GM15510 (cell line): Measurements from ENCODE around the gene TBL3.

Experiments used
- POLR2A ChIP-seq: IDR thresholded peaks from 3 replicates; pipeline ENCODE4 v1.6.1; 2011; ENCODE audit warnings: borderline replicate concordance; ENCODE audit not compliant: insufficient read length; ENCODE audit errors: extremely low read depth

The TBL3 gene

DNA sequence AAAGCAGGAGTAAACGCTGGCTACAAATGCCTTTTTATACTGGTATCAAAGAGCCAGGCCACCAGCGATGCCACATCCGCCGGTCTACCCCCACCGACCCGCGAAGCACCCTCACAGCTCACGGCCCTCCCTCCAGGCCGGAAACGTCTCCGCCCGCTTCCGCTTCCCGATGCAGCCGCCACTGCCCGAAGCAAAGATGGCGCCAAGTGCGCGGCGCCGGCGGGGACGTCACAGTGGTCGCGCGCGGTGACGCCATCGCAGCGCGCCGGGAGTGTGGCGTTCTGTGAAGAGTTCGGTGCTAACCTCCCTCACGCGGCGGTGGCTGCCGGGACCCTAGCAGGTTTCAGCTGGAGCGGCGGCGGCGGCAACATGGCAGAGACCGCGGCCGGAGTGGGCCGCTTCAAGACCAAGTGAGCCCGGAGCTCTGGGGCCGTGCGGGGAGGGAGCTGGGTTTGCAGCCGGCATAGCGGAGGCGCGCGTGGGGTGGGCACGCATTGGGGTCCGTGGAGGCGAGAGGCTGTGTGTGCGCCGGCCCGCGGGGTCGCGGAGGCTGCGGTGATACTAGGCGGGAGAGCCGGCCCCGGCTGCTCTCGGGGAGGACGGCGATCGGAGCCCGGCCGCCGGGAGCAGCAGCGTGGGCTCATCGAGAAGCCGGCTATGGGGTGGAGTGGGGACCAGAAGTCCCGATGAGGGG is at the start of gene TBL3:
TBL3 (plus strand) TSS at position 258 of the 694 bp plus-strand sequence; CDS start at position 370, 112 bp downstream.
- TF ChIP-seq POLR2A, result peak; percentile 95

DNA sequence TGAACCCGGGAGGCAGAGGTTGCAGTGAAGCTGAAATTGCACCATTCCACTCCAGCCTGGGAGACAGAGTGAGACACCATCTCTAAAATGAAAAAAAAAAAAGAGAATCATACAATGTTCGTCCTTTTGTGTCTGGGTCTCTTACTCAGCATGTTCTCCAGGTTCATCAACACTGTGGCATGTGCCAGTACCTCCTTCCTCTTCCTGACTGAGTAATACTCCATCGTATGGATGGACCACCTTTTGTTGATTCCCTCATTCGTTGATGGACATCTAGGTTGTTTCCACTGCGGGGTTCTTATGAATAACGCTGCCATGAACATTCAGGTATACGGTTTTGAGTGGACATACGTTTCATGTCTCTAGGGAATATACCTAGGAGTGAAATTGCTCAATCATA is 49.5 kb upstream of the TBL3 start:
- TF ChIP-seq POLR2A, result no peak

DNA sequence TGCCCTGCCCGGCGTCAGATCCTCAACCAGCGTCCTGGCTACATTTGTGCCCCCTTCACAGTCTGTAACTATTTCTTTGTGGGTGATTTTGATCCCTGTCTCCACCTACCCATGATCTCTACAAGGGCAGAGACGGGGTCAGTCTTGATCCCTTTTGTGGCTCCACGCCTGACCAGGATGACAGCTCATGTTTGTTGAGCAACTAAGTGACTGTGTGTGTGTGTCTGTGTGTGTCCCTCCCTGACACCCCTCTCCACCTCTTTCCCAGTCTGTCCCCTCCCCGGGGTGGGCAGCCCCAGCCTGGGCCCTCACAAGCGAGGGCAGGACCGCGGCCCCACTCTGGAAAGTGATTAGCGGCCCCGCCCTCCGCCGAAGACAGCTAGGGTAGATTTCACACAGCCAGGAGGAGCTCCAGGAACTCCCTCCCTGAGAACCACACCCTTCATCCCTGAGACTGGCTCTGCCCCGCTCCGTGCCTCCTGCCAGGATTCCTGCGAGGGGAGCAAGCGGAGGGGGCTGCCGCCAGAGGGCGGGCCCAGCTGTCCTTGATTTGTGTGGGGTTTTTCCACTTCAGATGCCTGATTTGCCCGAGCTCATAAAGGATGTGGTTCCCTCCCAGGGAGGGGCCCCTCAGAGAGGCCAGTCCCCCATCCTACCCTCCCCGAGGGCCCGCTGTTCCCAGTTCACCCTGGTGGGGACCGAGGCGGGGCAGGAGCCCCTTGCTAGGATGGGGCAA is 48.4 kb upstream of the TBL3 start:
- no peak for TF ChIP-seq POLR2A

DNA sequence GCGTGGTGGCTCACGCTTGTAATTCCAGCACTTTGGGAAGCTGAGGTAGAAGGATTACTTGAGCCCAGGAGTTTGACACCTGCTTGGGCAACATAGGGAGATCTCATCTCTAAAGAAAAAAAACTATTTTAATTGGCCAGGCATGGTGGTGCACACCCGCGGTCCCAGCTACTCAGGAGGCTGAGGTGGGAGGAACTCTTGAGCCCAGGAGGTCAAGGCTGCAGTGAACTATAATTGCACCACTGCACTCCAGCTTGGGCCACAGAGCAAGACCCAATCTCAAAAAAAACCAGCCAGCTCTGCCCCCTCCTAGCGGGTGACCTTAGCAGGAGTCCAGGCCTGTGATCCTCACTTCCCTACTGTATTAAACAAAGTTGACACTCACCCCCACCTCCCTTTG is 47.8 kb upstream of the TBL3 start:
- TF ChIP-seq POLR2A, result no peak

DNA sequence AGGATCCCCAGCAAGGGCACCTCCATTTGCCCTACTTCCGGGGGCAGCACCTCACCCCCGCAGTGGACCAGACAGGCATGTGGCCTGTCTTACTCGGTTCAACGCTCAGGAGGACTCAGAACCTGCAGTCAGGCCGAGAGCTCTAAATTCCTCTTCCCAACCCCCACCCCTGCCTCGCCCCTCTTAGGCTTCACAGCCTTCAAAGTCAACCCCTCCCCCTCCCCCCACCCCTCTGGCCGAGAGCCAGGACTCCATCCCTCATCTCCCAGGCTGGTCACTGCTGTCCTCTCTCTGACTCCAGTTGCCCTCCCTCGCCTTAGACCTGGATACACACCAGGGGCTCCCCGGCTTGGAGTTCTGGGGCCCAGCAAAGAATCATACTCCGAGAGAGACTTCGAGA is 45.6 kb upstream of the TBL3 start:
- no peak for TF ChIP-seq POLR2A

DNA sequence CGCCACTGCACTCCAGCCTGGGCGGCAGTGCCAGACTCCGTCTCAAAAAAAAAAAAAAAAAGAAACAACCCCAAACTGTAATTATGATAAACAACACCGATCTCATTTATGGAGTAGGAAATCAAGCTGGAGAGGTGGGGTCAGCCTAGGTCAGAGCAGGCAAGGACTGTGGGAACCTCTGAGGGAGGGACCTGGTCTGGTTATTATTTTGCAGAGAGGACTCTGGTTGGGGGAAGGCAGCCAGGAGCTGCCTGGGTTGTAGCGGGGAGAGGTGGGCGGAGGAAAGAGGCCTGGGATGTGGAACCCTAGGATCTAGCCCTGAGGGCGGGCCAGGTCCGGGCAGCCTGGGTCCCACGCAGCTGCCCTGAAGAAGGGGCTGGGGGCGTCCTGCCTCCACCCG is 42.7 kb upstream of the TBL3 start:
- no peak for TF ChIP-seq POLR2A

DNA sequence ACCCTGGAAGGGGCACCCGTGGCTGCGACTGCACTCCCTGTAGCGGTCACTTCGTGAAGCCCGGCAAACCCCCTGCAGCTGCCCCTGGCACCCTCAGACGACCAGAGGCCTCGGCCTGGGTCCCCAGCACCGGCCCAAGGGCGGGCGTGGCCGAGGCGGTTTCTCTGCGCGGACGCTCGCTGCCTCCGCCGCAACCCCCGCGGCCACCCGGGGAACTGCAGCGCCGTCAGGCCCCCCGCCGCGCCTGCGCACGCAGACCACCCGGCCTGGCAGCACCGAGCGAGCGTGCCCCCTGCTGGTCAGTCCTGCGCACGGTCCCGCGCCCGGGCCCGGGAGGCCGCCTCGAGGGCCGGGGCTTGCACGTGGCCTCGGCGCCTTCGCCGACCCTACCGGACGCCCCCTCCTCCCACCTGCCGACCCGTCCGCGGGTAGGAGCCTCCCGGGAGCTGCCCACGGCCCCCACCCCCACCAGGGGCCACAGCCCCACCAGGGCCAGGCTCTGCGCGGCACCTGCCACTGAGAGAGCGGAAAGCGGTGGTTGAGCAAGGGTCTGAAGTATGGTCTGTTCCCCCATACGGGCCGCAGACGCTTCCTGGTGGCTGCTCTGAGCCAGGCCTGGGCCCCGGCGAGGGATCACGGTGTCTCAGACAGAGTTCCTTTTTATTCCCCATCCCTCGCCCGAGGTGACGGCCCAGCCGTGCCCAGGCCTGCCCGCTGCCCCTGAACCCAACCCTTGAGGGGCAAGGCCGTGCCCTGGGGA is 42.1 kb upstream of the TBL3 start:
- peak; percentile 32 for TF ChIP-seq POLR2A

DNA sequence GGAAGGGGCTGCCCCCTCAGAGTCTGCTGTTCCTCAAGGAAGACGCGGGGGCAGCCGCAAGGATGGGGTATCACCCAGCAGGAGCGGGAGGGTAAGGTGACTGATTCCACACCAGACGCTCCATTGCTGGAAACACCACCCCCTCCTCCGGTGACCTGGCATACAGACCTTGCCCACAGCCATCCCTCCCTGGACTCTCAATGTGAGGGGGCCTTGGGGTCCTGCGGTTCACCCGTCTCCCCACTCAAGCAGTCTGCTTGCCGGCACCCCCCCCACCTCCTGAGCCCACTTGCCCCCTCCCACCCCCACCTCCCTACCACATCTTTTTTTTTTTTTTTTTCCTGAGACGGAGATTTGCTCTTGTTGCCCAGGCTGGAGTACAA is 41.5 kb upstream of the TBL3 start:
- TF ChIP-seq POLR2A, result no peak

DNA sequence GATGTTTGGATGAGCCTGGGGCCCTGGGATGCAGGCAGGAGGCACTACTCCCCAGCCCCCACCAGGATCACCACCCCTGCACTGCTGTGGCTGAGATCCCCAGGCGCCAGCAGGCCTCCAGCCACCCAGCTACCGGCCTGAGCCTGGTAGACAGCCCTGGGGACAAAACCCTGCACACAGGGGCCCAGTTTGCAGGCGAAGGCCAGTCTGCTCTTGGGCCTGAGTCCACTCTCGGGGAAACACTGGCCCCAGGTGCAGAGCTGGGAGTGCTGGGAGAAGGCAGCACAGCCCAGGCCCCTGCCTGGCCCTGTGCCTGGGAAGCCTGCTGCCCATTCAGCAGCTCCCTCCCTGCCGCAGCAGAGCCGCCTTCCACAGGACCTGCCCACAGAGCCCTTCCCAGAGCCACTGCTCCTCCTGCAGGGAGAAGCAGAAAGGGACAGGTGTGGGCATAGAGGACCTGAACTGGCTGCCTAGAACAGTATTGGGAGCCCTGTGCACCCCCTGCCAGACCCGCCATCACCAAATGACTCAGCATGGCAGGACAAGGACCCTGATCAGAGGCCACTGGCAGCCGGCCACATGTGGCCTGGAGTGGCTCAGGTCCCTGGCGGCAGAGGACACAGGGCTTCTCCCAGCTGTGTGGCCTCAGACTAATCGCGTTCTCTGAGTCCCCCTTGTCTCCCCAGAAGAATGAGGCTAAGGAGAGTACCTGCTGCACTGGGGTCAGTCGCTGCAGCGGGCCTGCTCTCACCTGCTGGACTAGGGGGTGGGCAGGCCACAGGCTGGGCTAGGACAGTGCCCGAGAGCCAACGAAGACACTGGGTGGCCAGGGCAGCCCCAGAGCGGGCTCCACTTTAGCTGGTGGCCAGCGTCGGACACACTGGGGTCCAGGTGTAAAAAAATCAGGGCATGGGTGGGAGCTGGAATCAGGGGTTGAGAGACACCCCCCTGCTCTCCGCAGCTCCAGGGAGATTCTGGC is 39.5 kb upstream of the TBL3 start:
- TF ChIP-seq POLR2A, result no peak

DNA sequence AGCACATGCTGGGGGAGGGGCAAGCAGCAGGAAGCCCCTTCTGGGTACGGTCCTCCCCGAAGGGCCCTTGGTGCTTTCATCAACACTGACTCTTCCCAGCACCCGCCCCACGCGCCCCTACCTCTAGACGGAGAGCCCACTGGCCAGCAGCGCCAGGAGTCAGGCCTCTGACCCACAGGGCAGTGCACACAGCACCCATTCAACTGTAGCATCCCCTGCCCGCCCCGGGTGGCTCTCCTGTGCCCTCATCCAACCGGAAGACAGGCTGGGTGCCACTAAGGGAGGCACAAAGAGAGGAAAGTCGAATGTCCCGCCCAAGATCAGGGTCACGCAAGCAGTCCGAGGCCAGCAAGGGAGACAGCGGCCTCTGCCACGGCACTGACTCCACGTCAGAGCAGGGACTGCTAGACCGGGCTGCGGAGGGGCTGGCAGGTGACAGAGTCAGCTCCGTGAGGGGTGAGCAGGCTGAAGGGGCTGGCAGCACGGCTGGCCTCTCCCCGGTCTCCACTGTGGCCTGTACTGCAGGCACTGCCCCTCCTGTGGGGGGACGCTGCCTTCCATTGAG is 38.7 kb upstream of the TBL3 start:
- no peak for TF ChIP-seq POLR2A

DNA sequence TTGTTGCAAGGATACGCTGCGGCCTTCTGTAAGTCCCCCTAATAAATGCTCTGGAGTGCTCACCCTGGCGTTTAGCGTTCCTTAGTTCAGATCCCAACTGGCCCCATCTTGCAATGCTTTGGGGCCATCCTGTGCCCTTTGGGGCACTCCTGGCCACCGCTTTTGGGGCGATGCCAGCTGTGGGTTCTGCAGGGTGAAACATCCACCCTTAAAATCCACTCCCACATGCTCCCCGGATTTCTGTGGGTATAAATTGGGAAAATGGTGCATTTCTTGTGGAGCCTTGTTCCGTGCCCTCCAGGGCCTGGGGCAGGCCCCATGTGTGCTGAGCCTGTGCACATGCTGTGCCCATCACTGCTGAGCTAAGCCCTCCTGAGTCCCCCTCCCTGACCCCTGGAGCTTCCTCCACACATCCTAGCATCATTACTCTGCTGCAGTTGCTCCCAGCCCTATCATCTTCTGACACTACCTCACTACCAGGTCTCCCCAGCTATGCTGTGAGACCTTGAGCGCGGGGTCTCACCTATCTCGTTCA is 34.8 kb upstream of the TBL3 start:
- no peak for TF ChIP-seq POLR2A

DNA sequence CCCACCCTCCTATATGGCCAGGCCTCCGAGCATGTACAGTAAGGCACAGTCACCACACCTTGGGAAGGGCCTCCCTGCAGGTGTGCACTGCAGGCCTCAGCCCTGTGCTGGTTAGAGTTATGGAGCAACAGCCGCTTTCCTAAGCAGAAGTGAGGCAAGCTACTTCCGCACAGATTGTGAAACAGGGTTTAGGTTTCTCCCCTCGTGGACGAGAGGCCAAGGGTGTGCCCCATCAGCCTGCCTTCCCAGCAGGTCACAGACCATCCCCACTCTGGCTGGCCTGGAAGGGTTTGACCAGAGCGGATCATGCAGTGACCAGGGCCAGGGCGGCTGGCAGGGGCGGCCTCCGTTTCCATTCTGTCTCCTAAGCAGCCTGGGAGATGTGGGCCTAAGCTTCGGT is 33.5 kb upstream of the TBL3 start:
- TF ChIP-seq POLR2A, result no peak

DNA sequence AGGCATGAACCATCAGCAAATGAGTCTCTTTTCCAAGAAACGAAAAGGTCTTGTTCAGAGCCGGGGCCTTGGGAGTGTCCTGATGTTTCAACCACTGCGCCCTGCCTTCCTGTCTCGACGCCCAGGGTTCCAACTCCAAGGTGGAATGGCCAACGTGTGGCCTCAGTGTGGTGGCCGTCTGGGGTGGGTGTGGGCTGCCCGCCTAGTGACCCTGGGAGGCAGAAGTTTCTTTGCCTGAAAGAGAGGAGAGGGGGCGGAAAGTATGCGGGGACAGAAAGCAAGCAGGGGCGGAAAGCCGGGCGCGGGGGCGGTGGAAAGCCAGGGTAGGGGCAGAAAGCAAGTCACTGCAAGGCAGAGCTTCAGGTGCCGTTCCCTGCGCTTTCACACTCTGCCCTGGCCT is 32.9 kb upstream of the TBL3 start:
- TF ChIP-seq POLR2A, result no peak
